ENCODE data around the gene NFIA. TPM values are rescaled to one million over a fixed set of nuclear protein-coding genes. Genes with fewer than 3 reads are reported as not detected.

Gene NFIA
- total and polyA plus RNA-seq, 12 donors = 15.6 to 109 (median 66.3) TPM

GRCh38 chr1:61265665-61266064, 183.3 kb downstream of the NFIA start:
- WGBS, 4 donors = 74 to 86% (median 78%) methylated on average over 3 of the region's 3 CpGs
- Histone ChIP-seq H3K27me3 (no peaks in the 10 kb centered on the region), H3K4me1 (replicated peaks in 1 of 2) (peaks cover 0 to 21% of the 10 kb centered on the region in 2 donors), H3K27ac (no peak overlapping the region), H3K4me3 (no peak overlapping the region), H3K9me3 (replicated peaks in 1 of 3) (no peaks in the 10 kb centered on the region), H3K36me3 (replicated peaks in 1 of 2) (no peaks in the 10 kb centered on the region)
- intact Hi-C loops (cut with DNase I) = no loop called here
- DNase-seq = no peak
- TF ChIP-seq CTCF (IDR thresholded peaks at IDR 0.05) (no peak), POLR2A (IDR thresholded peaks at IDR 0.05) (no peak)

- Histone ChIP-seq H3K4me3 (no peak overlapping the region), H3K27me3 (no peaks in the 10 kb centered on the region), H3K9me3 (replicated peaks in 1 of 3) (no peaks in the 10 kb centered on the region), H3K27ac (no peak overlapping the region), H3K36me3 (replicated peaks in 1 of 2) (no peaks in the 10 kb centered on the region), H3K4me1 (replicated peaks in 1 of 2) (peaks cover 0 to 19% of the 10 kb centered on the region in 2 donors)
- intact Hi-C loops (cut with DNase I) = no loop called here
- DNase-seq = no peak
- TF ChIP-seq CTCF (IDR thresholded peaks at IDR 0.05) (no peak), POLR2A (IDR thresholded peaks at IDR 0.05) (no peak)
Observed at GRCh38 chr1:61266738-61267137, 184.4 kb downstream of the NFIA start.

- Histone ChIP-seq H3K27ac (no peak overlapping the region), H3K27me3 (no peaks in the 10 kb centered on the region), H3K4me3 (no peak overlapping the region), H3K4me1 (replicated peaks in 1 of 2) (peaks cover 0 to 17% of the 10 kb centered on the region in 2 donors), H3K9me3 (replicated peaks in 1 of 3) (no peaks in the 10 kb centered on the region), H3K36me3 (replicated peaks in 1 of 2) (no peaks in the 10 kb centered on the region)
- 74 to 81% (median 78%) methylated on average over 9 of the region's 9 CpGs for WGBS, 4 donors
- no peak for DNase-seq
- TF ChIP-seq POLR2A (IDR thresholded peaks at IDR 0.05) (no peak), CTCF (IDR thresholded peaks at IDR 0.05) (no peak)
- intact Hi-C loops (cut with DNase I) = no loop called here
Observed at GRCh38 chr1:61268546-61269240, 186.3 kb downstream of the NFIA start.

- Histone ChIP-seq H3K27ac (no peak overlapping the region), H3K9me3 (replicated peaks in 1 of 3) (no peaks in the 10 kb centered on the region), H3K4me3 (no peak overlapping the region), H3K4me1 (replicated peaks in 1 of 2) (peaks cover 0 to 17% of the 10 kb centered on the region in 2 donors), H3K36me3 (replicated peaks in 1 of 2) (no peaks in the 10 kb centered on the region), H3K27me3 (no peaks in the 10 kb centered on the region)
- WGBS, 4 donors = 75 to 83% (median 78%) methylated on average over 1 of the region's 1 CpG
- DNase-seq = no peak
- TF ChIP-seq CTCF (IDR thresholded peaks at IDR 0.05) = no peak
- no peak for TF ChIP-seq POLR2A (IDR thresholded peaks at IDR 0.05)
- intact Hi-C loops (cut with DNase I) = no loop called here
Observed at GRCh38 chr1:61269602-61270001, 187.2 kb downstream of the NFIA start.
